ENCODE data around the gene NPR1. TPM values are rescaled to one million over a fixed set of nuclear protein-coding genes. Genes with fewer than 3 reads are reported as not detected.

The NPR1 gene
- total and polyA plus RNA-seq, 8 donors, result 1.4 to 39.7 (median 6.1) TPM

- intact Hi-C loops (cut with DNase I; ENCODE audit: low total_unique reads), result no loop called here
- TF ChIP-seq CTCF (IDR thresholded peaks at IDR 0.05) (no peak), EP300 (IDR thresholded peaks at IDR 0.05) (no peak), POLR2AphosphoS5 (IDR thresholded peaks at IDR 0.05) (no peak), POLR2A (IDR thresholded peaks at IDR 0.05) (no peak)
- H3K4me3 ChIP-seq, result no peak overlapping the region
- DNase-seq, result no peak
- 75 to 91% (median 87%) methylated on average over 5 of the region's 5 CpGs for WGBS, 5 donors
- peaks cover 15 to 68% (median 48%) of the 10 kb centered on the region in 4 donors for H3K4me1 ChIP-seq
- H3K27ac ChIP-seq, result peak overlapping the region in 4 of 5 donors; percentile 2 to 84 (median 38)
- no peaks in the 10 kb centered on the region for H3K27me3 ChIP-seq
- H3K9me3 ChIP-seq, result no peaks in the 10 kb centered on the region
- H3K36me3 ChIP-seq, result peaks cover 44 to 58% (median 54%) of the 10 kb centered on the region in 4 donors
These were observed 31.7 kb upstream of the NPR1 start for GRCh38 chr1:153646672-153647345.

GRCh38 chr1:153647346-153647714, 31.2 kb upstream of the NPR1 start:
- WGBS, 5 donors, result 36 to 55% (median 42%) methylated on average over 2 of the region's 2 CpGs
- DNase-seq, result no peak
- intact Hi-C loops (cut with DNase I; ENCODE audit: low total_unique reads), result no loop called here
- TF ChIP-seq CTCF (IDR thresholded peaks at IDR 0.05), result no peak
- peak in 2 of 3 donors; percentile 3 to 58 for TF ChIP-seq POLR2AphosphoS5 (IDR thresholded peaks at IDR 0.05)
- H3K27ac ChIP-seq, result peak overlapping the region in 2 of 5 donors; percentile 70 to 84
- H3K27me3 ChIP-seq, result no peaks in the 10 kb centered on the region
- H3K4me1 ChIP-seq, result peaks cover 15 to 64% (median 45%) of the 10 kb centered on the region in 4 donors
- H3K9me3 ChIP-seq, result no peaks in the 10 kb centered on the region
- H3K4me3 ChIP-seq, result no peak overlapping the region
- peaks cover 38 to 53% (median 49%) of the 10 kb centered on the region in 4 donors for H3K36me3 ChIP-seq

- DNase-seq, result no peak
- peaks cover 31 to 45% (median 41%) of the 10 kb centered on the region in 4 donors for H3K36me3 ChIP-seq
- intact Hi-C loops (cut with DNase I; ENCODE audit: low total_unique reads), result no loop called here
- no peaks in the 10 kb centered on the region for H3K27me3 ChIP-seq
- peak overlapping the region; percentile 28 to 84 (median 65) for H3K27ac ChIP-seq
- WGBS, 5 donors, result 74 to 88% (median 83%) methylated on average over 10 of the region's 10 CpGs
- no peak for TF ChIP-seq CTCF (IDR thresholded peaks at IDR 0.05)
- no peak for TF ChIP-seq EP300 (IDR thresholded peaks at IDR 0.05)
- no peak for TF ChIP-seq POLR2AphosphoS5 (IDR thresholded peaks at IDR 0.05)
- no peak for TF ChIP-seq POLR2A (IDR thresholded peaks at IDR 0.05)
- no peaks in the 10 kb centered on the region for H3K9me3 ChIP-seq
- H3K4me1 ChIP-seq, result peaks cover 15 to 64% (median 48%) of the 10 kb centered on the region in 4 donors
- no peak overlapping the region for H3K4me3 ChIP-seq
These were observed 30.4 kb upstream of the NPR1 start for GRCh38 chr1:153648000-153648643.

GRCh38 chr1:153649137-153649862, 29.2 kb upstream of the NPR1 start:
- WGBS, 5 donors, result 17 to 43% (median 21%) methylated on average over 3 of the region's 3 CpGs
- Histone ChIP-seq H3K27ac (peak overlapping the region; percentile 52 to 84 (median 70)), H3K4me1 (peaks cover 15 to 57% (median 44%) of the 10 kb centered on the region in 4 donors), H3K4me3 (no peak overlapping the region), H3K27me3 (no peaks in the 10 kb centered on the region), H3K9me3 (no peaks in the 10 kb centered on the region), H3K36me3 (peaks cover 19 to 33% (median 29%) of the 10 kb centered on the region in 4 donors)
- intact Hi-C loops (cut with DNase I; ENCODE audit: low total_unique reads), result no loop called here
- peak in 1 of 2 donors; percentile 87 for DNase-seq
- TF ChIP-seq CTCF (IDR thresholded peaks at IDR 0.05) (no peak), POLR2AphosphoS5 (IDR thresholded peaks at IDR 0.05) (peak in 1 of 3 donors; percentile 7)
